IPS-15b (cell line): Measurements from ENCODE around the gene SLC25A12.
"Not testable (repeated sequence)": the region's sequence is repeated elsewhere in the genome, so short reads cannot be mapped to it uniquely, and the experiment has no call there.

Experiments
- H3K27me3 ChIP-seq: one replicate; pipeline ENCODE4 v1.6.1; 2013; ENCODE audit warnings: low read length; ENCODE audit not compliant: control insufficient read depth, insufficient read depth
- H3K36me3 ChIP-seq: one replicate; pipeline ENCODE4 v1.6.1; 2013; ENCODE audit warnings: low read length; ENCODE audit not compliant: control insufficient read depth, insufficient read depth
- H3K4me1 ChIP-seq: one replicate; pipeline ENCODE4 v1.6.1; 2013; ENCODE audit warnings: mild to moderate bottlenecking, low read length; ENCODE audit not compliant: control insufficient read depth, insufficient read depth
- H3K4me3 ChIP-seq: one replicate; pipeline ENCODE4 v1.5.1; 2013; ENCODE audit warnings: low read depth, low read length
- H3K9ac ChIP-seq: one replicate; pipeline ENCODE4 v1.6.1; 2013; ENCODE audit warnings: low read depth, mild to moderate bottlenecking, low read length
- H3K9me3 ChIP-seq: one replicate; pipeline ENCODE4 v1.6.1; 2013; ENCODE audit warnings: mild to moderate bottlenecking, low read length; ENCODE audit not compliant: control insufficient read depth, insufficient read depth

Gene SLC25A12

DNA sequence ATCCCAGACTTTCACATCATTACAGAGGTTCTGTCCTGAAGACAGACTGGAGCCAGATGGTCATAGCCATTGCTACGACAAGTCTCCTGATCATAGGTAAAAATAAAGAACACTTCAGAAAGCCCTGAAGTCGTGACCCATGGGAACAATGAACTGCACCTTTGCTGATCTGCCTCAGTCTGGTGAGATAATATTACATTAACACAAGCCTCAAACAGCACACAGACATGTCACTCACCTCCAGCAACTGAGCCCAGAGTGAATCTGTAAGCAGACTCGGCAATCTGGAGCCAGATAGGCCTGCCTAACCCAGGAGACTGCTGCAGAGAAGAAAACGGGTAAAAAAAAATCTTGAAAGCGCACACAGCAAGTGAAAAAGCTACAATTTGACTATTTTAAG is 79.2 kb downstream of the SLC25A12 start:
- Histone ChIP-seq H3K9me3 (no peaks in the 10 kb centered on the region), H3K9ac (no peak overlapping the region), H3K36me3 (no peaks in the 10 kb centered on the region), H3K4me3 (no peak overlapping the region), H3K4me1 (no peaks in the 10 kb centered on the region), H3K27me3 (no peaks in the 10 kb centered on the region)

DNA sequence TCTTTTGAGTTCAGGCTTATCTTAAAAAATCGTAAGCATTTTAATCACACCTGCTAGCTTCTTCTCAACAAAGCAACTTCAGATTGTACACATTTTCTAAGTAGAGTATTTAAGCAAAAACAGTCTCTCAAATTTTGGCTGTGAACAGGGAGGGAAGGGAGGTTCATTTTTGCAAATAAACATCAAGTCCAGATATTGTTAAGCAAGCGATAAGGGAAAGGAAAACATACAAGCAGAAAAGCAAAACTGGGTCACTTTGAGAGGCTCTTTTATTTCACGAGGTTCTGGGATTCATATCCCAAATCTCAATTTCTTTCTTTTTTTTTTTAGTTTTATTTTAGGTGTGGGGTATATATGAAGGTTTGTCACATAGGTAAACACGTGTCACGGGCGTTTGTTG is 79.9 kb downstream of the SLC25A12 start:
- Histone ChIP-seq H3K4me1 (no peaks in the 10 kb centered on the region), H3K36me3 (no peaks in the 10 kb centered on the region), H3K4me3 (no peak overlapping the region), H3K27me3 (no peaks in the 10 kb centered on the region), H3K9me3 (no peaks in the 10 kb centered on the region), H3K9ac (no peak overlapping the region)

DNA sequence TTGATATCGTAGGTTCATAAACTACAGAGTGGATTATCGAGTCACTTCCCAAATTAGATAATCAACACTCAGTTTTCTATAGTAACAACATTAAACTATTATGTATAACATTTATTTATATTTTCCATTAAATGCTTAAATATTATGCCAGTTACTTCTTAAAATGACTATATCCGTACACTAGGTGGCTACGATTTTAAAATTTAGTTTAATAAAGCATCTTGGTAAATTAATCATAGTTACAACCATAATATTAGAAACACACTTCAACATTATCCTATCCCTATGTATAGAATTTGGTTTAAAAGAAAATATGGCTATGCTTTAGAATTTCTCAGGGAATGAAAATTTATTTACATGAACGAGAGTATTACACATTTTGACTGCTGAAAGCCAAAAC is 80.3 kb downstream of the SLC25A12 start:
- Histone ChIP-seq H3K9ac (no peak overlapping the region), H3K4me1 (no peaks in the 10 kb centered on the region), H3K27me3 (no peaks in the 10 kb centered on the region), H3K36me3 (no peaks in the 10 kb centered on the region), H3K9me3 (no peaks in the 10 kb centered on the region), H3K4me3 (no peak overlapping the region)

DNA sequence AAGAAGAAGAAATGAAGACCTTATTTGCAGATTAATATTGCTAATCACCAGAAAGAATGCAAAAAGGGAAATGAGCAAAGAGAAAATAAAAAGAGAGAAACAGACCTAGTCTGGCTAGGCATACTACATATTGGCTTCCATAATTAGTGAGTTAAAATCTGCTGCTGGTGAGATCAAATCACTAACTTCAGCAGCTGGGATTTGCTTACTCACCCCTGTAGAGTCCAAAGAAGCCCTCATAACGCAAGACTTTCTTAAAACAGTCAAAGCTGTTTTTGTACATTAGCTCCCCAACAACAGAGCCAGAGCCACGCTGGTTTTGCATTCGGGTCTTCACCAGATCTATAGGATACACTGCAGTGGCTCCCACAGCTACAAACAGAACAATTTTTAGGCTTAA is 80.9 kb downstream of the SLC25A12 start:
- Histone ChIP-seq H3K4me1 (no peaks in the 10 kb centered on the region), H3K27me3 (no peaks in the 10 kb centered on the region), H3K9me3 (no peaks in the 10 kb centered on the region), H3K9ac (no peak overlapping the region), H3K36me3 (no peaks in the 10 kb centered on the region), H3K4me3 (no peak overlapping the region)

DNA sequence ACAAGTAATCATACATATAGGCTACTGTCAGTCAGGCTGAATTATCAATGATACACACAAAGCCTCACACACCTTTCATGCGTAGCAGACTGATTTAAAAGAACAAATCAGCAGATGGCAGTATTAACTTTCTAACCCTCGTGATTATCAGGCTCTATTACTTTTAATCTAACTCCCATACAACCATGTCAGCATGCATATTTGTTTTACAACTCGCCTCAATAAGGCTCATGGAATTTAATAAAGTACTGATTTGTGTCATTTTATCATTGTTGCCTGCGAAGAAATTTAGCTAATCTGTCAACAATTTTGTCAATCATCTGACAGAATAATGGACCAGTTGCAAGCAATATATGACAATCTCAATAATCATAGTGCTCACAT is 82.8 kb downstream of the SLC25A12 start:
- no peak overlapping the region for H3K4me3 ChIP-seq
- no peaks in the 10 kb centered on the region for H3K27me3 ChIP-seq
- no peaks in the 10 kb centered on the region for H3K36me3 ChIP-seq
- no peaks in the 10 kb centered on the region for H3K4me1 ChIP-seq
- H3K9me3 ChIP-seq = no peaks in the 10 kb centered on the region
- H3K9ac ChIP-seq = no peak overlapping the region

DNA sequence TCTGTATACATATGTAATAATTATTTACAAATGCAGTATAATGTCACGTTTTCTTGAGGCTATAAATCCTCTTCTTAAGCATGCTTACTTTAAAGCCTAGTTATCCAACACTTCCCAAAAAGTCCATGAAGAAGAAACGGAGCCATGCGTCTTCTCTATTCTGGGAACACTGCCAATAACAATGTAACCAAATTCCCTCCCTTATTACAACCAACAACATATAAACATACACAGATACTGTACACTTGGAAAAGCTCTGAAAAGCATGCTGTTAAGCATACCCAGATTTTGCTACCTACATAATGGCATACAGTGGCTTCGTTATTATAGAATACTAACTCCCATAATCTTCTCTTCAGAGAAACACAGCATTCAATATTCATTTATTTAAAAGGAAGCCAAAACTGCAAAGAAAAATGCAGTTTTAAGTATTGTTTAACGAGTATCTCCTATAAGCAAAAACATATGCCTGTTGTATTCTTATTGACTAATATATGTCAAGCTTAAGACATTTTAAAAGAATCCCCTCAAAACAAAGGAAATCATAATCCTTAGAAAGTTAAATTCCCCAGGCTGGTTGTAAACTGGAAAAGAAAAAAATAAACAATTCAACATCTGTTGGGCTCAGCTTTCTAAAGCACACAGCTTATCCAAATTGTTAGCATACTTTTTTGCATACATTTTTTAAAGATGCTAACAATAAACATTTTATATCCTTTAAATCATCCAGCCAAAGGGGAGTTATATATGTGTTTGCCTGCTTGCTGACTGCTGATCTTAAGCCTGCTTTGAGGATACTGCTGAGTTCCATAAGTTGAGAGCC is 83.4 kb downstream of the SLC25A12 start:
- H3K27me3 ChIP-seq = no peaks in the 10 kb centered on the region
- H3K4me3 ChIP-seq = no peak overlapping the region
- H3K4me1 ChIP-seq = no peaks in the 10 kb centered on the region
- H3K9me3 ChIP-seq = no peaks in the 10 kb centered on the region
- H3K9ac ChIP-seq = no peak overlapping the region
- no peaks in the 10 kb centered on the region for H3K36me3 ChIP-seq

DNA sequence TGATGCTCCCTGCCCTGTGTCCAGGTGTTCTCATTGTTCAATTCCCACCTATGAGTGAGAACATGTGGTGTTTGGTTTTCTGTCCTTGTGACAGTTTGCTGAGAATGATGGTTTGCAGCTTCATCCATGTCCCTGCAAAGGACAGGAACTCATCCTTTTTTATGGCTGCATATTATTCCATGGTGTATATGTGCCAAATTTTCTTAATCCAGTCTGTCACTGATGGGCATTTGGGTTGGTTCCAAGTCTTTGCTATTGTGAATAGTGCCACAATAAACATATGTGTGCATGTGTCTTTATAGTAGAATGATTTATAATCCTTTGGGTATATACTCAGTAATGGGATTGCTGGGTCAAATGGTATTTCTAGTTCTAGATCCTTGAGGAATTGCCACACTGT is 85.2 kb downstream of the SLC25A12 start:
- H3K4me3 ChIP-seq, H3K9me3 ChIP-seq, H3K4me1 ChIP-seq, H3K27me3 ChIP-seq, H3K36me3 ChIP-seq, H3K9ac ChIP-seq: not testable (repeated sequence)

DNA sequence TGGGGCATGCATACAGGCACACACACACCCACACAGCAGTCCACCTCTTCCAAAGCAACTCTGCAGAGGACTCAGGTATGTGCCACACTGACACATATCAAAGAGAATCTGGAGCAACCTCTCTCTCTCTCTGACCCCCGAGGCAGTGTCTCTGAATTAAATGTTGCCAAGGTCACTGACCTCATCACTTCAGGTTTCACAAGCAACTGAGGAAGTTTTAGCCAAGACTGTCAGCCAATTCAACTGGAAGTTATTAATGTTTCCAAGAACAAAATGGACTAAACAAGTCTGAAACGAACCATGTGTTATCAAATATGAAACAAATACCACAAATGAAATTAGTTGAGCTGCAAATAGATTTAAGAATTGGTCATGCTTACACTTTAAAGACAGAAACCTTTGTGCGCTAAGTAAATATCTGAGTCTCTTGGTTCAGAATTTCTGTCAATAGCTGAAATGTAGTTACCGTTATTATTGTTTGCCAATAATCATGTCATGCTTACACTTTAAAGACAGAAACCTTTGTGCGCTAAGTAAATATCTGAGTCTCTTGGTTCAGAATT is 86.1 kb downstream of the SLC25A12 start:
- H3K9ac ChIP-seq = no peak overlapping the region
- H3K4me1 ChIP-seq = no peaks in the 10 kb centered on the region
- H3K36me3 ChIP-seq = no peaks in the 10 kb centered on the region
- no peak overlapping the region for H3K4me3 ChIP-seq
- no peaks in the 10 kb centered on the region for H3K9me3 ChIP-seq
- H3K27me3 ChIP-seq = no peaks in the 10 kb centered on the region

DNA sequence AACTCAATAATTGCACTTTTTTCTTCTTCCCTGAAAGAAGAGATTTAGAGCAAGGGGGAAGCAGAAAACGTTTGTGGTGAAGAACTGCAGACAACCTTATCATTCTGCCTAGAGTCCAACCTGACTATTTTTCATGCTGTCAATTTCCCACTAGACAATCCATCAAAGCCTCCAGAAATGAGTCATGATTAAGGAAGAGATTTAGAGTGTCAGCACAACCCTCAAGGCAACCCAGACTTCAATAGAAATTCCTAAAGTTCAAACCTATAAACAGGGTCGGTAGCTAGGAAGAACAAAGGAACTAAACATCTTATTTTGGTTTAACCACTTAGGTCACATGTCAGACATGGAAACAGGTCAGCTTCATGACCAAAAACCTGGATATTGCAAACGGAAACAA is 86.9 kb downstream of the SLC25A12 start:
- Histone ChIP-seq H3K36me3 (no peaks in the 10 kb centered on the region), H3K9ac (no peak overlapping the region), H3K9me3 (no peaks in the 10 kb centered on the region), H3K4me3 (no peak overlapping the region), H3K27me3 (no peaks in the 10 kb centered on the region), H3K4me1 (no peaks in the 10 kb centered on the region)

DNA sequence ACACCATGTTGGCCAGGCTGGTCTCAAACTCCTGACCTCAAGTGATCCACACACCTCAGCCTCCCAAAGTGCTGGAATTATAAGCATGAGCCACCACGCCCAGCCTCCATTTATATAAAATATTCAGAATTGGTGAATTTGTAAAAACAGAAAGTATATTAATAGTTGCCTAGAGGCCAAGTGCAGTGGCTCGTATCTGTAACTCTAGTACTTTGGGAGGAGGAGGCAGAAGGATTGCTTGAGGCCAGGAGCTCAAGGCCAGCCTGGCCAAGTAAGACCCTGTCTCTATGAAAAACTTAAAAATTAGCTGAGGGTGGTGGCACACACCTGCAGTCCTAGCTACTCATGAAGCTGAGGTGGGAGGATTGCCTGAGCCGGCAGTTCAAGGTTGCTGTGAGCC is 89.6 kb downstream of the SLC25A12 start:
- Histone ChIP-seq H3K27me3 (no peaks in the 10 kb centered on the region), H3K4me3 (no peak overlapping the region), H3K9ac (no peak overlapping the region), H3K4me1 (no peaks in the 10 kb centered on the region), H3K36me3 (no peaks in the 10 kb centered on the region), H3K9me3 (no peaks in the 10 kb centered on the region)

DNA sequence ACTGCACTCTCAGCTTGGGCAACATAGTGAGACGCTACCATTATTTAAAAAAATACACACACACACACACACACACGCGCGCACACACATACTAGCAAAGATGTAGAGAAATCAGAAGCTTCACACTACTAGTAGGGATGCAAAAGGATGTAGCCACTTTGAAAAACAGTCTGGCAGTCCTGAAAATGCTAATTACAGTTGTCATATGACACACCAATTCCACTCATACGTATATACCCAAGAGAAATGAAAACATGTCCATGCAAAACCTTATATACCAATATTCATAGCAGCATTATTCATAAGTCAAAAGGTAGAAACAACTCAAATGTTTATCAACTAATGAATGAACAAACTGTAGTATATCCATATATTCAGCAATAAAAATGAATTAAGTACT is 90.3 kb downstream of the SLC25A12 start:
- Histone ChIP-seq H3K36me3 (no peaks in the 10 kb centered on the region), H3K9me3 (no peaks in the 10 kb centered on the region), H3K9ac (no peak overlapping the region), H3K4me1 (no peaks in the 10 kb centered on the region), H3K27me3 (no peaks in the 10 kb centered on the region), H3K4me3 (no peak overlapping the region)

DNA sequence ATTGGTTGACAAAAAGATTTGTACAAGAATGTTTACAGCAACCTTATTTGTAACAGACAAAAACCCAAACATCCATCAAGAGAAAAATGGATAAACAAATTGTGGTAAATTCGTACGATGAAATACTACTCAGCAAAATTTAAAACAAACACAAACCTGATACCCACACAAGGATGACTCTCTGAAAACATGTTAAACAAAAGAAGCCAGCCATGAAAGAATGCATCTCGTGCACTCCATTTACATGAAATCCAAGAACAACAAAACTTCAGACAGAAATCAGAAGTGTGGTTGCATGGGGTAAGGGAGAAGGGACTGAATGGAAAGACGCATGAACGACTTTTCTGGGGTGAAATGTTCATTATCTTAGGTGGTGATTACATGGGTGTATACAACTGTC is 93.4 kb downstream of the SLC25A12 start:
- no peak overlapping the region for H3K9ac ChIP-seq
- H3K4me3 ChIP-seq = no peak overlapping the region
- no peaks in the 10 kb centered on the region for H3K27me3 ChIP-seq
- H3K4me1 ChIP-seq = peaks cover under 1% of the 10 kb centered on the region
- H3K36me3 ChIP-seq = no peaks in the 10 kb centered on the region
- H3K9me3 ChIP-seq = no peaks in the 10 kb centered on the region
